Calu3 (cell line): ENCODE measurements around the gene LRP2BP. TPM values are rescaled to one million over a fixed set of nuclear protein-coding genes. Genes with fewer than 3 reads are reported as not detected.

ENCODE experiments used
- BruUV-seq: library from RNA; stranded (reverse); fragments of 400-500 nt; replicated peaks from 2 replicates; lab custom pipeline; 2021; lab: Mats Ljungman, UMichigan
- CTCF ChIA-PET: fragments of 300-600 bp; sonication (Branson Sonifier 250); formaldehyde crosslinking; loops from one replicate; lab custom pipeline; 2022; ENCODE audit warnings: antibody characterized with exemption; lab: Charles Lee
- DNase-seq: peaks from one replicate; pipeline ENCODE4 v3.0.0; 2022
- H3K27ac Mint-ChIP-seq: one replicate; pipeline ENCODE4 v1.8.0; 2022; ENCODE audit warnings: mixed read lengths; ENCODE audit not compliant: unreplicated experiment
- H3K27me3 Mint-ChIP-seq: one replicate; pipeline ENCODE4 v1.8.0; 2022; ENCODE audit warnings: mixed read lengths; ENCODE audit not compliant: unreplicated experiment
- H3K36me3 Mint-ChIP-seq: one replicate; pipeline ENCODE4 v1.8.0; 2022; ENCODE audit warnings: mild to moderate bottlenecking, moderate library complexity, mixed read lengths; ENCODE audit not compliant: insufficient read depth, unreplicated experiment
- H3K4me1 Mint-ChIP-seq: one replicate; pipeline ENCODE4 v1.8.0; 2022; ENCODE audit warnings: mild to moderate bottlenecking, low read depth, mixed read lengths; ENCODE audit not compliant: unreplicated experiment
- H3K4me3 Mint-ChIP-seq: one replicate; pipeline ENCODE4 v1.8.0; 2022; ENCODE audit warnings: mild to moderate bottlenecking, low read depth, moderate library complexity, mixed read lengths; ENCODE audit not compliant: unreplicated experiment
- H3K9me3 Mint-ChIP-seq: one replicate; pipeline ENCODE4 v1.8.0; 2022; ENCODE audit warnings: low read depth, mixed read lengths; ENCODE audit not compliant: unreplicated experiment
- CTCF ChIP-seq: fragments of 200-600 bp; IDR thresholded peaks from one replicate; pipeline ENCODE4 v1.8.0; 2022; ENCODE audit warnings: antibody characterized with exemption; ENCODE audit not compliant: unreplicated experiment
- intact Hi-C: fragments of 100-400 bp; cut with micrococcal nuclease; formaldehyde crosslinking; loops from one replicate; pipeline ENCODE4 v1.10.0; 2022; ENCODE audit not compliant: unreplicated experiment
- total RNA-seq: library from RNA; stranded (reverse); gene quantifications from 2 replicates; pipeline ENCODE4 v1.2.3, GENCODE V29; 2022

Gene LRP2BP
- total RNA-seq, 1 experiment from 2014 or later, result 0.47 TPM

GRCh38 chr4:185382754-185383153, 13.0 kb downstream of the LRP2BP start:
- peaks cover 7% of the 10 kb centered on the region for H3K4me1 Mint-ChIP-seq
- intact Hi-C loops, result no loop called here
- no peak for TF ChIP-seq CTCF
- H3K27ac Mint-ChIP-seq, result no peak overlapping the region
- H3K27me3 Mint-ChIP-seq, result no peaks in the 10 kb centered on the region
- CTCF ChIA-PET, result no interaction called here
- DNase-seq, result no peak
- no peaks in the 10 kb centered on the region for H3K36me3 Mint-ChIP-seq
- H3K4me3 Mint-ChIP-seq, result no peak overlapping the region
- no peaks in the 10 kb centered on the region for H3K9me3 Mint-ChIP-seq
- no TSS peak for BruUV-seq

GRCh38 chr4:185381288-185382196, 14.2 kb downstream of the LRP2BP start:
- intact Hi-C loops, result no loop called here
- no TSS peak for BruUV-seq
- H3K27ac Mint-ChIP-seq, result no peak overlapping the region

GRCh38 chr4:185380320-185380719, 15.4 kb downstream of the LRP2BP start:
- no peaks in the 10 kb centered on the region for H3K27me3 Mint-ChIP-seq
- CTCF ChIA-PET, result no interaction called here
- intact Hi-C loops, result no loop called here
- no peaks in the 10 kb centered on the region for H3K9me3 Mint-ChIP-seq
- H3K27ac Mint-ChIP-seq, result no peak overlapping the region
- no peak for DNase-seq
- H3K4me3 Mint-ChIP-seq, result no peak overlapping the region
- H3K36me3 Mint-ChIP-seq, result no peaks in the 10 kb centered on the region
- H3K4me1 Mint-ChIP-seq, result peaks cover 7% of the 10 kb centered on the region
- BruUV-seq, result no TSS peak
- no peak for TF ChIP-seq CTCF

More at GRCh38 chr4:185381288-185382196, 14.2 kb downstream of the LRP2BP start:
- Mint-ChIP-seq H3K9me3 (no peaks in the 10 kb centered on the region), H3K36me3 (no peaks in the 10 kb centered on the region), H3K27me3 (no peaks in the 10 kb centered on the region), H3K4me1 (peaks cover 7% of the 10 kb centered on the region), H3K4me3 (no peak overlapping the region)
- CTCF ChIA-PET, result no interaction called here
- TF ChIP-seq CTCF, result no peak
- DNase-seq, result no peak

- Mint-ChIP-seq H3K36me3 (no peaks in the 10 kb centered on the region), H3K9me3 (no peaks in the 10 kb centered on the region), H3K4me3 (no peak overlapping the region), H3K27me3 (no peaks in the 10 kb centered on the region), H3K4me1 (peaks cover 7% of the 10 kb centered on the region), H3K27ac (no peak overlapping the region)
- CTCF ChIA-PET, result no interaction called here
- no peak for DNase-seq
- intact Hi-C loops, result no loop called here
- no peak for TF ChIP-seq CTCF
- BruUV-seq, result no TSS peak
Measured at GRCh38 chr4:185379326-185380295, 16.1 kb downstream of the LRP2BP start.
